Suprapubic skin (tissue), 4 donors: Measurements from ENCODE around the gene SLC35C1.

Source experiments
- EP300 ChIP-seq: sonication (generic); formaldehyde crosslinking; IDR thresholded peaks from one replicate; pipeline ENCODE4 v1.6.1; 2017; ENCODE audit warnings: antibody characterized with exemption
- POLR2A ChIP-seq, 2 donors: fragments of 450-650 bp; IDR thresholded peaks; one replicate each; pipeline ENCODE4 v1.6.1; 2017; ENCODE audit warnings: antibody characterized with exemption in 2 of 2, mild to moderate bottlenecking in 2 of 2, moderate library complexity in 2 of 2
- POLR2AphosphoS5 ChIP-seq, 3 donors: sonication (generic); formaldehyde crosslinking; IDR thresholded peaks; one replicate each; pipeline ENCODE4 v1.6.1; 2017; ENCODE audit warnings: antibody characterized with exemption in 3 of 3
- TF ChIP-seq, protein P1 (sequence below), 2 donors: fragments of 200-600 bp in 1 of 2; fragments of 450-650 bp in 1 of 2; sonication (generic) in 1 of 2; IDR thresholded peaks; one replicate each; pipeline ENCODE4 v1.5.1; 2016 to 2019; ENCODE audit warnings: antibody characterized with exemption in 2 of 2, mild to moderate bottlenecking in 1 of 2, moderate library complexity in 1 of 2

DNA sequence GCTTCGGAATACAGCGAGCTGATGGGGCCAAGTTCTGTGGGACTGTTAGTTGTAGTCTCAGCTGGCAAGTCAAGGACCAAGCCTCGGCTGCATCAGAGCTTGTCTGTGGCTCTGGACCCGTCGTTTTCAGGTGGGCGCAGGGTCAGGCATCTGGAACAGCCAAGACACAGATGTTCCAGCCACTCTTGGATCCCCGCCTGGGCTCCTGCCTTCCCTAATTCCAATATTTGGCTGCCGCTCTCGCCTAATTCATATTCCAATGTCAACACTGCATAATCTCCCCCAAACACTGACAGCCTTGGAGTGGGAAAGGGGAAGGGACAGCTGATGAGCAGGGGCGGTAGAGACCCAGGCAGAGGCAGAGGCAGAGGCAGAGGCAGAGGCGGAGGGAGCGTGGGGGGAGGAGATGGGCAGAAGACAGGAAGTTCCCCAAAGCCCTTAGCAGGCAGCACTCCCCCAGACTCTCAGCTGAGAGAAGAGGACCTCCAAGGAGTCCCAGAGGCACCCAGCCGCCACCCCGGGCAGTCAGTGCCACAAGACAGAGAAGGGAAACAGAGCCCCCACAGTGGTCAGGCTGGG is 49.6 kb upstream of the SLC35C1 start:
- TF ChIP-seq, protein P1, sequence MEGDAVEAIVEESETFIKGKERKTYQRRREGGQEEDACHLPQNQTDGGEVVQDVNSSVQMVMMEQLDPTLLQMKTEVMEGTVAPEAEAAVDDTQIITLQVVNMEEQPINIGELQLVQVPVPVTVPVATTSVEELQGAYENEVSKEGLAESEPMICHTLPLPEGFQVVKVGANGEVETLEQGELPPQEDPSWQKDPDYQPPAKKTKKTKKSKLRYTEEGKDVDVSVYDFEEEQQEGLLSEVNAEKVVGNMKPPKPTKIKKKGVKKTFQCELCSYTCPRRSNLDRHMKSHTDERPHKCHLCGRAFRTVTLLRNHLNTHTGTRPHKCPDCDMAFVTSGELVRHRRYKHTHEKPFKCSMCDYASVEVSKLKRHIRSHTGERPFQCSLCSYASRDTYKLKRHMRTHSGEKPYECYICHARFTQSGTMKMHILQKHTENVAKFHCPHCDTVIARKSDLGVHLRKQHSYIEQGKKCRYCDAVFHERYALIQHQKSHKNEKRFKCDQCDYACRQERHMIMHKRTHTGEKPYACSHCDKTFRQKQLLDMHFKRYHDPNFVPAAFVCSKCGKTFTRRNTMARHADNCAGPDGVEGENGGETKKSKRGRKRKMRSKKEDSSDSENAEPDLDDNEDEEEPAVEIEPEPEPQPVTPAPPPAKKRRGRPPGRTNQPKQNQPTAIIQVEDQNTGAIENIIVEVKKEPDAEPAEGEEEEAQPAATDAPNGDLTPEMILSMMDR (IDR thresholded peaks at IDR 0.05): no peak
- TF ChIP-seq EP300 (no peak), POLR2AphosphoS5 (IDR thresholded peaks at IDR 0.05) (no peak), POLR2A (IDR thresholded peaks at IDR 0.05) (no peak)
